DND-41 (cell line): ENCODE measurements around the gene VWA3B.

ENCODE experiments used
- ATAC-seq: fragments of 200-7000 bp; cut with Tn5 transposase; 3 replicates; pipeline ENCODE4 v1.9.1; 2021; ENCODE audit warnings: low read depth; ENCODE audit not compliant: insufficient read depth
- DNase-seq: peaks from one replicate; pipeline ENCODE4 v3.0.0-alpha.2; 2020
- H2AFZ ChIP-seq: 2 replicates; pipeline ENCODE4 v1.6.0; 2012; ENCODE audit warnings: low read depth, low read length
- H3K27ac ChIP-seq: 2 replicates; pipeline ENCODE4 v1.5.1; 2012; ENCODE audit warnings: low read length, inconsistent platforms
- H3K27me3 ChIP-seq: fragments of 200-600 bp; sonication (generic); 2 replicates; pipeline ENCODE4 v1.6.0; 2012; ENCODE audit warnings: low read length, mild to moderate bottlenecking, inconsistent platforms; ENCODE audit not compliant: insufficient read depth, poor library complexity
- H3K36me3 ChIP-seq: 2 replicates; pipeline ENCODE4 v1.5.1; 2012; ENCODE audit warnings: low read length, inconsistent platforms; ENCODE audit not compliant: insufficient read depth
- H3K4me1 ChIP-seq: 2 replicates; pipeline ENCODE4 v1.5.1; 2012; ENCODE audit warnings: mild to moderate bottlenecking, low read length; ENCODE audit not compliant: insufficient read depth
- H3K4me2 ChIP-seq: 2 replicates; pipeline ENCODE4 v1.6.0; 2012; ENCODE audit warnings: mild to moderate bottlenecking, moderate library complexity, low read length, inconsistent platforms; ENCODE audit not compliant: insufficient read depth
- H3K4me3 ChIP-seq, 2 experiments: fragments of 200-600 bp in 1 of 2; shearing (Covaris generic) in 1 of 2; 2 replicates each; pipeline ENCODE4 v1.5.1; 2012 to 2016; ENCODE audit warnings: inconsistent platforms in 2 of 2, low read length in 2 of 2, mild to moderate bottlenecking in 2 of 2, low read depth in 1 of 2, moderate library complexity in 1 of 2
- H3K79me2 ChIP-seq: 2 replicates; pipeline ENCODE4 v1.6.0; 2012; ENCODE audit warnings: low read length, inconsistent platforms; ENCODE audit not compliant: insufficient read depth
- H3K9ac ChIP-seq: 2 replicates; pipeline ENCODE4 v1.6.0; 2012; ENCODE audit warnings: low read depth, mild to moderate bottlenecking, inconsistent platforms, low read length, moderate library complexity
- H3K9me3 ChIP-seq: 2 replicates; pipeline ENCODE4 v1.5.1; 2012; ENCODE audit warnings: low read length, moderate library complexity, mild to moderate bottlenecking, inconsistent platforms; ENCODE audit not compliant: insufficient read depth, severe bottlenecking
- H4K20me1 ChIP-seq: 2 replicates; pipeline ENCODE4 v1.6.0; 2012; ENCODE audit warnings: low read length; ENCODE audit not compliant: insufficient read depth
- EZH2 ChIP-seq: IDR thresholded peaks from 3 replicates; pipeline ENCODE4 v1.6.1; 2012; ENCODE audit warnings: borderline replicate concordance, low read depth, mild to moderate bottlenecking, moderate library complexity, low read length, inconsistent platforms; ENCODE audit not compliant: severe bottlenecking
- TF ChIP-seq, protein P1 (sequence below): IDR thresholded peaks from 2 replicates; pipeline ENCODE4 v1.5.1; 2012; ENCODE audit warnings: borderline replicate concordance, low read length, moderate library complexity, mild to moderate bottlenecking; ENCODE audit not compliant: poor library complexity, severe bottlenecking; ENCODE audit errors: extremely low read depth

Gene VWA3B

DNA sequence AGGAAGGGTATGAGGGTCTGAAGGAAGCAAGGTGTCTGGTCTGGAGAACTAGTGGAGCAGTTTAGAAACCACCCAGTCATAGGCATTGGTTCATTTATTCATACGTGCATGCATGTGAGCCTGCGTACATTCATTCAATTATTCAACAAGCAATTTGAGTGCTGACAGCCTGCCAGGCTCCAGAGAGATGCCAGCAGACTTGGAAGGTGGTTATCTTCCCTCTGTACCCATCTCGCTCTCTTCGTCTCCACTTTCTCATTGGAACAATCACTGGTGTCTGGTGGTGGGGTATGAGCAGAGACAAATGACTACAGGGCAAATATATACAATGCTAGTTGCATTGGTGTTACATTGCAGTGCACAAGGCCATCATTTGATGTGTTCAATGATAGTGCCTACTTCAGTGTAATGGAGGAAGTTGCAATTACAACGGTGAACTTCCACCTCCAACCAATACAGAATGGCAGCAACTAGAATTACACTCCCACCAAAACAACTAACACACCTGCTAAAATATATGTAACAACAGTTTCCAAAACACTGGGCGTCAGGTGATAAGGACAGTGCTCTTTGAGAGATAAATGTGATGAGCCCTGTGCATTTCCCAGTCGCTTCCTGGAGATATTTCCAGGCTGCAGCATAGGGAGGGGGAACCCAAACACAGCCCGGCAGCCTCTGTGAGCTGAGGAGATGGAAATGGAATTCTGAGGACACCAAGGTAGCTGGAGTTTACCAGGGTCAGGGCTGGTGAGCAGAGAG, 226.7 kb downstream of the VWA3B start:
- Histone ChIP-seq H3K4me2 (no peak overlapping the region), H3K4me3 (no peak overlapping the region), H4K20me1 (no peaks in the 10 kb centered on the region), H3K36me3 (no peaks in the 10 kb centered on the region), H3K79me2 (no peaks in the 10 kb centered on the region), H3K9ac (no peak overlapping the region), H3K27ac (no peak overlapping the region), H3K9me3 (no peaks in the 10 kb centered on the region), H3K27me3 (peaks cover 6% of the 10 kb centered on the region), H2AFZ (no peak overlapping the region), H3K4me1 (no peaks in the 10 kb centered on the region)
- no peak for ATAC-seq
- TF ChIP-seq, protein P1, sequence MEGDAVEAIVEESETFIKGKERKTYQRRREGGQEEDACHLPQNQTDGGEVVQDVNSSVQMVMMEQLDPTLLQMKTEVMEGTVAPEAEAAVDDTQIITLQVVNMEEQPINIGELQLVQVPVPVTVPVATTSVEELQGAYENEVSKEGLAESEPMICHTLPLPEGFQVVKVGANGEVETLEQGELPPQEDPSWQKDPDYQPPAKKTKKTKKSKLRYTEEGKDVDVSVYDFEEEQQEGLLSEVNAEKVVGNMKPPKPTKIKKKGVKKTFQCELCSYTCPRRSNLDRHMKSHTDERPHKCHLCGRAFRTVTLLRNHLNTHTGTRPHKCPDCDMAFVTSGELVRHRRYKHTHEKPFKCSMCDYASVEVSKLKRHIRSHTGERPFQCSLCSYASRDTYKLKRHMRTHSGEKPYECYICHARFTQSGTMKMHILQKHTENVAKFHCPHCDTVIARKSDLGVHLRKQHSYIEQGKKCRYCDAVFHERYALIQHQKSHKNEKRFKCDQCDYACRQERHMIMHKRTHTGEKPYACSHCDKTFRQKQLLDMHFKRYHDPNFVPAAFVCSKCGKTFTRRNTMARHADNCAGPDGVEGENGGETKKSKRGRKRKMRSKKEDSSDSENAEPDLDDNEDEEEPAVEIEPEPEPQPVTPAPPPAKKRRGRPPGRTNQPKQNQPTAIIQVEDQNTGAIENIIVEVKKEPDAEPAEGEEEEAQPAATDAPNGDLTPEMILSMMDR = no peak
- TF ChIP-seq EZH2 = no peak
- DNase-seq = no peak

DNA sequence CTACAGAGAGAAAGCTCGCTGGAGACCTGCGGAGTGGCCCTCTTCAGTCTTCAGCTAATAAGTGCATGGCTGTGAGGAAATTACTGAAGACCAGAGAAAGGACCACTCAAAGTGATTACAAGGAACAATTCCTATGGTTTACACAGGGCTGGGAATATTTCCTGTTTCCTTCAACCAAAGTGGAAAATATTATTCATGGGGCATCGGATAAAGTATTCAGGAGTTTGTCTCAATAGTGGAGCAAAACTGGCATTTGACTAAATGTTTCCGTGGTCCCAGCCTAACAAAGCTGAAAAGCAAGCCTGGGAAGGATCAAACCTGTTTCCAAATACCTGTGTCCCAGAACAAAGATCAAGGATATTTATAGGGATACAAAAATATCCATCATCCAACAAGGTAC, 227.3 kb downstream of the VWA3B start:
- DNase-seq (no peak), ATAC-seq (no peak)
- Histone ChIP-seq H3K27ac (no peak overlapping the region), H3K36me3 (no peaks in the 10 kb centered on the region), H2AFZ (no peak overlapping the region), H3K79me2 (no peaks in the 10 kb centered on the region), H3K9ac (no peak overlapping the region), H3K4me3 (no peak overlapping the region), H3K9me3 (no peaks in the 10 kb centered on the region), H3K4me1 (no peaks in the 10 kb centered on the region), H4K20me1 (no peaks in the 10 kb centered on the region), H3K4me2 (no peak overlapping the region), H3K27me3 (peaks cover 6% of the 10 kb centered on the region)
- TF ChIP-seq EZH2 = no peak
- TF ChIP-seq, protein P1 = no peak

DNA sequence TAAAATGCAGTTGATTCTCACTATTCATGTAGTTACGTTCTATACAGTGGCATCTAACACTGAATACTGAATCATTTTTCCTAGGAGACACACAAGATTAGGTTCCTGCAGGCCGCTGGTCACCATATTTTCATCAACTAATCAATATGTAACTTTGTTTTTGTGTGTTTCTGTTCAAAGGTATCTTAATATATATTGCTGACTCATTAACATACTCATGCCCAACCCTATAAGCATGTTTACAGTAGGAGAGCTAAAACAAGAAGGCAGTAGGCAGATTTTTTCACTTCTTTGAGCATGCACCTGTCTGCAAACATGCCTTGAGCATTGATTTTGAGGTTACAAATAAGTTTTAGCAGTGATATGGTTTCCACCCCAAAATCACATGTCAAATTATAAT, 229.0 kb downstream of the VWA3B start:
- no peaks in the 10 kb centered on the region for H3K79me2 ChIP-seq
- peaks cover 3% of the 10 kb centered on the region for H3K27me3 ChIP-seq
- DNase-seq (no peak), ATAC-seq (no peak)
- no peaks in the 10 kb centered on the region for H4K20me1 ChIP-seq
- no peak overlapping the region for H3K4me2 ChIP-seq
- H3K27ac ChIP-seq = no peak overlapping the region
- H3K9me3 ChIP-seq = peaks cover 11% of the 10 kb centered on the region
- no peak overlapping the region for H3K4me3 ChIP-seq
- TF ChIP-seq, protein P1 = no peak
- H3K4me1 ChIP-seq = no peaks in the 10 kb centered on the region
- H3K36me3 ChIP-seq = no peaks in the 10 kb centered on the region
- H3K9ac ChIP-seq = no peak overlapping the region
- H2AFZ ChIP-seq = no peak overlapping the region
